Measurements from ENCODE around the gene STYXL1.

The STYXL1 gene

DNA sequence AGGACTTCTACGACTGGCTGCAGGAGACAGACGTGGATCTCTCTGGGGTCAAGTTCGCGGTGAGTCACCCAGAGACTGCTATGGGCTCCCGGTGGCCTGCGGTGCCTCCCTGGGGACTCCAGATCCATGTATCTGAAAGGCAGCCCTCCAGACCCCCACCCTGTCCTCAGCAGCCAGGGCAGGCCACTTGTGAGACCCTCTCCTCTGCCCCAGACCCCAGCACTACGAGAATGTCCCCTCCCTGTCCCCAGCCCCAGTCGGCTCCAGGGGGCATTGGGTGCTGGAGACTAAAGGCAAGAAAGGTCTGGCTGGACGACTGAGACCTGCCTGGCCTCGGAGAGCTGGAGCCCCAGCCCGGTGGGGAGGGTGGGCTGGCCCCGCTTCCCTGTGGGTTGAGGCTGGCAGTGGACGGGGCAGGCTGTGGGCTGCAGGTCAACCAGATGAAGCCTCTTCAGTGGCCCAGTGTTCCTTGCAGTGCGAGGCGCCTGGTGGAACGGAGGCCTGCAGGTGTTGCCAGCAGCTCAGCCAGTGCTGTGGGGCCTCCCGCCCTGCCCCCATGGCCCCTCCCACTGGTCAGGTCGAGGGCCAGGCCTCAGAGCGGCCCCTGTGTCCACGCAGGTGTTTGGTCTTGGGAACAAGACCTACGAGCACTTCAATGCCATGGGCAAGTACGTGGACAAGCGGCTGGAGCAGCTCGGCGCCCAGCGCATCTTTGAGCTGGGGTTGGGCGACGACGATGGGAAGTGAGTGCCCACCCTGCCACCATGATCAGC is 67.2 kb downstream of the STYXL1 start:
- no peak for DNase-seq (ENCODE audit: low read depth, low spot score)

DNA sequence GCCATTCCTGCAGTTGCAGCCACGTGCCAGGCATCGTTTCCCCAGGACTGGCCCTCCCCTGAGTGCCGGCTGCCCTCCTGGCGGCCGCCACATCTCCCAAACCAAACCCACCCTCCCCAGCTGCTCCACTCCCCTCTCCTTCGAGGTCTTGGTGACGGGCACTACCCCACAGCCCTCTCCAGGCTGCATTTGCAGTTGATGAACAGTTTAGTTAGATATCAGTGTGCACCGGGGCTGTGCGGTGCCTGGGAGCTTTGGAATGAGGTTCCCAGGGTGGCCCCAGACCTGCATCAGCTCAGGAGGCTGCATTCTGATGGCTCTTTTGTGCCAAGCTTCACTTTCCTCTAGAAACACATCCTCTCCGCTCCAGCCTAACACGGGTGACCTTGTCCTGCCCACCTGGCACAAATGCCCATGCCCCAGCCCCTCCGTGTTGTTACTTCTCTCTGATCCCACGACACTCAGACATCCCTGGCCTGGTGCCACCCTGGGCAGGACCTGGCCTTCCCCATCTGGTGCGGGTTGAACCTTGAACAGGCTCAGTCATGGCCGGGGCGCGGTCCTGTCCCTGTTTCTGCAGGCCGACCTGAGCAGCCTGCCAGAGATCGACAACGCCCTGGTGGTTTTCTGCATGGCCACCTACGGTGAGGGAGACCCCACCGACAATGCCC is 67.9 kb downstream of the STYXL1 start:
- no peak for DNase-seq (ENCODE audit: low read depth, low spot score)

DNA sequence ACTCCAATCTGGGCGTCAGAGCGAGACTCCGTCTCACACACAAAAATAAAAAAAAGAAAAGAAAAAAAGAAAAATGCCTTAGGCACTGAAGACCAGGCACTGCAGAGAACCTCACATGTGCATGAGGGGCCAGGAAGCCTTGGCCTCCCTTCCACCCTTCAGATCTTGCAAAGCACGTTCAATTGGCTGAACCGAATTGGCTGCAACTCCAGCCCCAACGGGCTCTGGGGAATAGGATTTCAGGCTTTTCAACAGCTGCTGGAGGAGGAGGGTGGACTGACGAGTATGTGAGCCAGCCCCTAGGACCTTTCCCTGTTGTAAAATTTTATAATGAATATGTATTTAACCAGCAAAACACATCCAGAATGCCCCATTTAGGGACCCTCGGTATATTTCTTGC is 70.1 kb downstream of the STYXL1 start:
- no peak for DNase-seq (ENCODE audit: low read depth, low spot score)

DNA sequence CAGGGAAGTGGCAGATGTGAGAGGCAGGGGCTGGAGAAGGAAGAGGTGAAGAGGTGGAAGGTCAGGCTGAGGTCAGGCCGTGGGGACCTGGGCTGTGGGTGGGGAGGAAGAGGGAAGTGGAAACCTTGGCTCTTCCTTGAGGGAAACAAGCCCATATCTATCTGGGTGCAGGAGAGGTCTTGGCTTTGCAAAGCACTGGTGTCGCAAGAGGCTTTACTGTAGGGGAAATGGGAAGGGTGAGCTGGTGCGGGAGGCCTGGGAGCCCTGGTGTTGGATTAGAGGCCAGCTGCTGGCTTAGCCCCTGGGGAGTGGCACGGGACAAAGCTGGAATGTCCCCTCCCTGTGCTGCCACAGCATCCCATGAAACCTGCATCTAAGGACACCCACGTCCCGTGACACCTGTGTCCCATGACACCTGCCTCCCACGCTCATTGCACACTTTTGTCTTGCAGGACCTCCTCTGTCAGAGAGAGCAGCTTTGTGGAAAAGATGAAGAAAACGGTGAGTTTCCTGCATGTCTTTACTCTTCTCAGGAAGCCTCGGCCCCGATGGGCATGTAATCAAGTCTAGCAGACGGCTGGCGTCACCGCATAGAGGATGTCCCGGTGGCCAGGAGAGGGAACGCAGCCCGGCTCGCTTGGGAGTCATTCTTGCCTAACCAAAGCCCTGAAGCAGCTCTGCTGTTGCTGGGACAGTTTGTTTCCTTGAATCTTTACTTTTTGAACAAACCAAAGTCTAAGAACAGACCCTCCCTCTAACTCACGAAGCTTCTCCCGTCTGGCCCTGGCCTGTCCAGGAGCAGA is 75.6 kb downstream of the STYXL1 start:
- no peak for DNase-seq (ENCODE audit: low read depth, low spot score)

DNA sequence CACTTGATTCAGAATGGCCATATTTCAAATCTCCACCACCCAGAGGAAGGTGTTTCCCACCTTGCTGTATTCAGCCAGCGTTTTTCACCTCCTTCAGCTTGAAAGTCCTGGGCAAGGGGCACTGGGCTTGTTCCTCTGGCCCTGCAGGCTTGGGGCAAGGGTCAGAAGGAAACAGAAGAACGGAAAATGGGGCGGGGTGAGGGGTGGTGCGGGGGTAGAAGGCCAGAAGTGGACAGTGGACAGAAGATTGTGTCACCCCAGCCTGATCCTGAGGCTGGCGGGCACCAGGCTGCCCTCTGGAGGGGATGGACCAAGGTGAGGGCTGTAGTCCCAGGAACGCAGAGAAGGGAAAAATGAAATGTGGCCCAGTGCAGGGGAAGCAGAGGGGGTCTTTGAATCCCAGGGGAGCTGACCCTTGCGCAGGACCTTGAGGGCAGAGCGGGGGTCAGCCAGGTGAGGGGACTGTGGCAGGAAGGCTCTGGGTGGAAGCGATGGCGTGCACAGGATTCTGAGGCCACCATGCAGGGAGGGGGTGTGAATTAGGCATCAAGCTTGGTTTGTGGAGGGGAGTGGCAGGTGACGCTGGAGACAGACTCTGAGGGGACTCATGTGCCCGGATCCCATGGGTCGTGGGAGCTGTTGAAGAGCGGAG is 76.4 kb downstream of the STYXL1 start:
- DNase-seq (ENCODE audit: low read depth, low spot score): no peak

DNA sequence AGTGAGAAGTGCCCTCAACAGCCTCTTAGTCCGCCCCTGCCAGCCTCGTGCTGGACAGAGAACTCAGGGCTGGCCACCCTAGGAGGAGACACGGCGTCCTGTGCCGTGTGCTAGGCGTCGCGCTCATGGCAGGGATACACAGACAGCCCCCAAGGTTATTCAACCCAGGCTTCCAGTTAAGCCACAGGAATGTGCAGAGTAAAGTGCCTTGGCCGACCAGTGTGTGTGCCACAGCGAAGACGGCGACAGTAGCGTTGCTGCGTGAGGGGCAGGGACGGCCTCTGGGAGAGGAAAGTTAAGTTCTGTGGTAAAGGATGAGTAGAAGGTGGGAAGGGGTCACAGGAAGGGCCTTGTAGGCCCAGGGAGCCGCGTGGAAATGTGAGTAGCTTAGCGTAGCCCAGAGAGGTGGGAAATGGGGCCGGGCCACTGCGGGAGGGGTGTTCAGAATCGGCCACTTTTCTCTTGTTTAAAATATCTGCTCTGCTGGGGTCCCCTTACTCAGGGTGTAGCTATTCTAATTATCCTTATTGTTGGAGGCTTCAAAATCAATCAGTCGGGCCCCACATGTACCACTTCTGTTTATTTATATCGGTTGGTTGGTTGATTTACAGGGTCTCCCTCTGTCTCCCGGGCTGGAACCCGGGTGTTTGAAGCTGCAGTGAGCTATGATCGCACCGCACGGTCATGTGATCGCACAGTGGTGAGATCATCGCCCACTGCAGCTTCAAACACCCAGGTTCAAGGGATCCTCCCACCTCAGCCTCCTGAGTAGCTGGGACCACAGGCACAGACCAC is 77.9 kb downstream of the STYXL1 start:
- no peak for DNase-seq (ENCODE audit: low read depth, low spot score)

DNA sequence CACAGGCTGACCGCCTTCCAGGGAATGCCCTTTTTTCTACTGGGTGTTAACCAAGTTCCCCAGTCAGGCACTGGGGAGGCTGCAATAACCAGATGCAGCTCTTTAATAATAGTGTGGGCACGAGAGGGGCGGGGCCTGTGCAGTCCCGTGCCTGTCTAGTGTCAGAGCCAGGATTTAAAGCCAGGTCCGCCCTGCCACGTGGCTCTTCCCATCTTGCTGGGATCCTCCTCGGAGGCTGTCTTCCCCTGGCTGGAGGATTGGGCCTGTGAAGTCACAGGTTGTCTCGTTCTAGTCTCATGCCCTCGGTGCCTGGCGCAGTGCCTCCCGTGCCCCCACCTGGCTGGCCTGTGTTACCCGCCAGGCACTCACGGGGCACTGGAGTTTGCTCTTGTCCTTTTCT is 78.6 kb downstream of the STYXL1 start:
- DNase-seq (ENCODE audit: low read depth, low spot score): no peak

DNA sequence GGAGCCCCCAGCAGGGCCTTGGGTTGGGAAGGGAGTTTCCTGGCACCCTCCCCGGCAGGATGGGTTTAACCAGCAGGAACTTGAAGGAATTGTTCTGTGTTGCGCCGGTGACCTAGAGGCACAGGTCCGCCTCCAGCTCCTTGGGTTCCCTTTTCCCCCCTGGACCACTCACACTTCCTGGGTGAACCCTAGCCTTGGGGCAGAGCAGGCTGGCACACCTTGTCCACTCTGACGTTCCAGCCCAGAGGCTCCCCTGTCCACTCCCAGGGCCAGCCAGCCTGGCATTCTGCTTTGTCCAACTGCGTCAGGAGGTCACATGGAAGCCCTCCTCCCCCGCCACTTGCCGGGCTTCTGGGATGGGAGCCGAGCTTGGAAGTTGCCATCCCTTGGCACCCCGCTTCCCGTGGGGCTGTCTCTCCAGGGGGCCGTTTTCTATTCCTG is 79.2 kb downstream of the STYXL1 start:
- no peak for DNase-seq (ENCODE audit: low read depth, low spot score)

DNA sequence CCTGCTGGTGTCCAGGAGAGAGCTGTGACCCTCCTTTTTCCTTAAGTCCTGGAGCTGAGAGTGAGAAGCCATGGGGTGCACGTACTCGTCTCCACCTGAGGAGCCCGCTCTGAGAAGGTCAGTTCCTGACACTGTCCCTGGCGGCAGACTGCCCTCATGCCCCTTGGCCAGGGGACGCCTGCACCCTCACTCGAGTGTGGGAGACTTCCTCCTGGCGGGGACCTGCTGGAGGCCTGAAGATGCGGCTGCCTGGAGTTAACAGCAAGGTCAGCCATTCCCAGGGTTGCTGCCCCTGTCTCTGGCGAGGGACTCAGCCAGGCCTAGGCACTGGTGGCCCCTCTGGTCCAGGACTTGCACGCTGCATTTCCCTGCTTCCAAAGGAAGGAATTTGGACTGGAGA is 79.8 kb downstream of the STYXL1 start:
- DNase-seq (ENCODE audit: low read depth, low spot score): no peak

DNA sequence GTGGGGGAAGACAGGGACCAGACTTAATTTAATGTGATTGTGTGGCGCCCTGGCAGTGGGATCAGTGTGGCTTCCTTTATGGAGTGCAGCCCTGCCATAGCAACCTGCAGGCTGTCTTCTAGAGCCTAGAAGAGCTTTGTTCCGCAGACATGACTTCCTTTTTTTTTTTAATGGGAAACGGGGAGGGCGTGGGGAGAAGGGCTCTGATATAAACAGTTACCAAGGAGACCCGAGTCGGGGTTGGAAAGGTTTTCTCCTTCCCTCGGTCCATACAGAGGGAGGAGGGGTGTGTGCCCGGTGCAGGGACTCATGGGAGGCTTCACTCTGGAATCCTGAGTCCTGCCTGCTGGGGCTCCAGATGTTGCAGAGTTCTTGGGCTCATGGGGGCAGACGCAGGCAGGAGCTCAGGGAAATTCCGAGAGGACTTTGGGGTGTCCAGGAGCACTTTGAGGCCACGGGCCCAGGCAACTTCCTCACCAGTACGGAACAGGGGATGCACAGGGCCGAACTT is 80.3 kb downstream of the STYXL1 start:
- DNase-seq (ENCODE audit: low read depth, low spot score): no peak

DNA sequence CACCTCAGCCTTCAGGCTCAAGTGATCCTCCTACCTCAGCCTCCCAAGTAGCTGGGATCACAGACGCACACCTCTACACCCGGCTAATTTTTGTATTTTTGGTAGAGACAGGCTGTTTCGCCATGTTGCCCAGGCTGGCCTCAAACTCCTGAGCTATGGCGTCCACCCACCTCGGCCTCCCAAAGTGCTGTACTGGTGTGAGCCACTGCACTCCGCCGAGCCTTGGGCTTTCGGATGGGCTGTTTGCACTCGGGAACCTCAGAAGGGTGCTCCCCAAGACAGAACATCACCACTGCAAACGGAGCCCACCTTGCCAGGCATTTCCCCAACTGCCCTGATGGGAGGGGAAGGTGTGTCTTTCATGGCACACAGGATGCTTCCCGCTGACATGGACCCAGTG is 80.7 kb downstream of the STYXL1 start:
- no peak for DNase-seq (ENCODE audit: low read depth, low spot score)

DNA sequence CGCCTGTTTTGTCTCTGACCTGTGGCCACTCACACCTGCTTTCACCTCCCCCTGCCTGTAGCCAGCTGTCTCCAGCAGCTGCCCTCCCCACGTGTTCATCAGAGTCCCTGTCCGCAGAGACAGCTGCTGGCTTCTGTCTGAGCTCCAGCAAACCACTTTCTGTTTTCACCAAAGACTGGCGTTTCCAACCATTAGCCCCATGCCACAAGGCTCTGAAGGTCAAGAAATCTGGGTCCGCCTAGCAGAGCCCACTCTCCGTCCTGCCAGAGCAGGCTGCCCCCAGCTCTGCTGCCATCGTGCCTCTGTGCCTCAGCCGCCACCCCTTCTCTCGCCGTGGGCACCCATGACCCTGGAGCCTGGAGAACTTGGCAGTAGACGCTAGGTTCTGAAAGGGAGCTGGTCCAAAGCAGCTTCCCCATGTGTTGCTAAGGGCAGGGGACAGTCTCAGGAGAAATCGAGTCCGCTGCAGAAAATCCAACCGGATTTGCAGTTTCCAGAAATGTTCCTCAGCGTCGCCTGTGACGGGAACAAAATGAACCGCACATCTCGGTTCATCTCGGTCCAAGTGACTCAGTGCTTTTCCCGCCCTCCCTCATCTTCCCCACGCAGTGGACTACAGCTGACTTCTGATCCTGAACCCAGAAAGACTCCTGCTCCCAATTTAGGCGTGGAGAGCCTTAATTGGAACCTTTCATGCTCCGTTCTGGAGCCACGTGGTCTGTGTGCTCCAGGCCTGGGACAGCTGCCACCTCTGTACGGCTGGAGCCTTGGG is 81.4 kb downstream of the STYXL1 start:
- DNase-seq (ENCODE audit: low read depth, low spot score): no peak

DNA sequence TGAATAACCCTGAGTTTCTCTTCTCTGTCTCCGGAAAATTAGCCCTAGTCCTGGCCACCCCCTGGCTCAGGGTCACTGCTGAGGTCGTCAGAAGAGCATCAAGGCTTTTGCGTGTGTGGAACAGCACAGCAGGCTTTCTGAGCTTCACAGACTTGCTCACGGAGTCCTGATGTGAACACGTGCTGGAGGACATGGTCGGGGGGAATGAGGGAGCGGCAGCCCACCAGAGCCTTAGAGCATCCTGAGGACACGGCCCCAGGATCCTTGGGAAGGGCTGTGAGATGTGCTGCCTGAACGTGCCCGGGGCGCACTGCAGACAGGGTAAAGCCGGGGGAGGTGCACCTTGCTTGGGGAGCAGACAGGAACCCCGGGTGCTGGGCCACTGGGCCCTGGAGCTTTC is 82.2 kb downstream of the STYXL1 start:
- DNase-seq (ENCODE audit: low read depth, low spot score): no peak

DNA sequence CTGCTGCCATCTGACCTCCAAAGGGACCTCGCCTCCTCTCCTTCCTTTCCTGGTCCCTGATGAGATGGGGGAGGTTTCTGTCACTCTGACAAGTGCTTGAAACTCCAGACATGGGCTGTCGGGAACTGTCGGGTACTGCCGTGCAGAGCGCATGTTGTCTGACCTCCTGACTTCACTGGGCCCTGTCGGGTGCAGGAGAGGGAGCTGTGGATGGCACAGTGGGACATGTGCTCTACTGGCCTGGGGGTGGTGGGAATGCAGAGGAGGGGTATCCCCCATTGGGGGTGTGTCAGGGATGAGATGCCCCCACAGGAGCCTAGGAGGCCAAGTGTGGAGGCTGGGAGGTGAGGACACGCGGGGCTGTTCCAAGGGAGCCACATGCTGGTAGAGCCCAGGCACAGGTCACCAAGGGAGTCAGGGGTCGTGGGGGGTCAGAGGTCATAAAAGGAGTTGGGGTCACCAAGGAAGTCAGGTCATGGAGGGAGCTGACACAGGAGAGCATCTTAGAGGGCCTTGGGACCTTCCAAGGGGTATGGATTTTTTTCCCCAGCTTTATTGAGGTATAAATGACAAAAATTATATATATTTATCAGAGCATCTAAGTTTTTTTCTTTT is 84.3 kb downstream of the STYXL1 start:
- no peak for DNase-seq (ENCODE audit: low read depth, low spot score)

DNA sequence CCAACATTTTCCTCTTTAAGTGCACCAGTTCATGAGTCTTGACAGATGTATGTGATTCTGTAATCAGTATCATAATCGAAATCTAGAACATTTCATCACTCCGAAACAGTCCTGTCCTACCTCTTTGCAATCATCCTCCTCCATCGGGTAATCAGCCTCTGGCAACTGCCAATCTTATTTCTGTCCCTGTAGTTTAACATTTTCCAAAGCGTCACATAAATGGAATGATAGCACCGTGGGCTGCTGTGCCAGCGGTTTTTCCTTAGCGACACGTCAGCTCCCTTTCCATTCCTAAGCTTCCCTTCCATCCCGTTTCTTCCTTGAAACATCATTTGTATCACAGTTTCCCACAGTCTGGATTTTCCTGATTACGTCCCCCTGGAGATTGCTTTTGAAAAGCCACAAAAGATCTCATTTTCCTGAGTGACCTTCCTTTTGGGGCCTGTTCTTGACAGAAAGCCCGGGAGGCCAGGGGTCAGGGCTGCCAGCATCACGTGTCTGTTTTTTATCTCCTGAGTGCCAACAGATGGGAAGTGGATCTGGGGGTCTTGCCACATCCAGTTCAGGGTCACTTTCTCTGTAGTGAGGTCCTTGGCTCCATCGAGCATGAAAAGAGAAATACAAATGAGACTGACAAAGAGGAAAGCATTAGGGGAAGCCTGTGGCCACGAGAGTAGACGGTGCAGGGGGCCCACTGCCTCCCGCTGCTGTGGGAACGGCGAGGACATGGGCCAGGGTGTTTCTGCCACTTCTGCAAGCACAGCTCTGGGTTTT is 85.0 kb downstream of the STYXL1 start:
- DNase-seq (ENCODE audit: low read depth, low spot score): no peak

DNA sequence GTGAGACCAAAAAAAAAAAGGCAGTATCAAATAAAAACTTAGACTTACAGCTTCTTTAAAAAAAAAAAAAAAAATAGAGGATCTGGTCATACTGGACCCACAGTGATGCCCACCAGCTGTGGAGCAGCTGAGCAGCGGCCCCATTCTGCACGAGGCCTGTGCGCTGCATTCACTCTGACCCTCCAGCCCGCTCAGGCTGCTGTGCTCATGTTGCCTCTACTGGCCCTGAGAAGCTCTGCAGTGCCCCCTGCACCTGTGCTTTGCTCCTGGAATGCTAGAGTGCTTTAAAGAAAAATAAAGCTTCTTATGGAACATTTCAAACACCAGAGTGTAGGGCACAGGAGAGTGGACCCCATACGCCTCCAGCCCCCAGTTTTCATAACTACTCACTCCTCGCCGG is 86.6 kb downstream of the STYXL1 start:
- DNase-seq (ENCODE audit: low read depth, low spot score): no peak

DNA sequence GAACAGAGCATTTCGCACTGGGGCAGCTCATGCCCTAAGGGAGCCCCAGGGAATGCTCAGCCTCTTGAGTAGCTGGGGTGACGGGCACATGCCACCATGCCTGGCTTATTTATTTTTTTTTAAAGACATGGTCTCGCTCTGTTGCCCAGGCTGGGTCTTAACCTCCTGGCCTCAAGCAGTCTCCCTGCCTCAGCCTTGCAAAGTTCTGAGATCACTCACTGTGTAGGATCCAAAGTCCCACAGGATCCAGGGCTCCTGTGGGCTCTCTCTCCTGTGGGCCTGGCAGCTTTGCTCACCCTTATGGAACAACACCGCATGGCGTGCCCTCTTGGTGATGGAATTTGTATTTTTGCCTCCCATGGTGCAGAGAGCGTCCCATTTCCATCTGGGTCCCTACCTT is 87.4 kb downstream of the STYXL1 start:
- no peak for DNase-seq (ENCODE audit: low read depth, low spot score)

DNA sequence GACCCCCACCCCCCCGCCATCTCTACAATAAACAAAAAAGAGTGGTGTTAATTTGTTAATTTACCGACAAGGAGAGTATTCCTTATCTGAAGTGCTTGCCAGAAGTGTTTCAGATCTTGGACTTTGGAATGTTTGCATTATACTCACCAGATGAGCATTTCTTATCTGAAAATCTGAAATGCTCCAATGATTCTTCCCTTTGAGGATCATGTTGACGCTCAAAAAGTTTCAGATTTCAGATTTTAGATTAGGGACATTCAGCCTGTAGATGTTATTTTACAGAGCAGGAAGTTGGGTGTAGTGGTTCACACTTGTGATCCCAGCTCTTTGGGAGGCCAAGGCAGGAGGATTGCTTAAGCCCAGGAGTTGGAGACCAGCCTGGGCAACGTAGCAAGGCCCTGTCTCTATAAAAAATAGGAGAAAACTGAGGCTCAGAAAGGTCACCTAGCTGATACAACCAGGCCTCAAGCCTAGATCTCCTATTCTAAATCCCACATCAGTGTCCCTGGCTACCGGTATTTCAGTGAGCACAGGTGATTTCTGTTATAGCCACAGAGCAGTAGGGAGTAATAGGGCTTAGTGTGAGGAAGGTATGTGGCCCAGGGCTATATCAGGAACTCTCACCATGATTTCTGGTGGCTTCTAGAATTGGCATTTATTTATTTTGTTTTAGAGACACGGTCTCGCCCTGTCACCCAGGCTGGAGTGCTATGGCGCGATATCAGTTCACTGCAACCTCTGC is 88.8 kb downstream of the STYXL1 start:
- no peak for DNase-seq (ENCODE audit: low read depth, low spot score)

Data from brain pericyte (primary cell).